ENCODE data around the gene EEF2K. TPM values are rescaled to one million over a fixed set of nuclear protein-coding genes. Genes with fewer than 3 reads are reported as not detected.

EEF2K gene
- total and polyA plus RNA-seq, 2 of the 13 experiments (the other 11 are each of a cell fraction or from before 2014, with no cell fraction given): 22.0 to 23.8 TPM

GRCh38 chr16:22190081-22190775 lies 15.8 kb upstream of the EEF2K start (continued):
- peak; percentile 71; the same call in 1 of the 2 replicates for TF ChIP-seq ZNF646 (CRISPR knock-in tag; IDR thresholded peaks at IDR 0.05)
- no peak; the same call in 1 of the 2 replicates for TF ChIP-seq ZNF629 (CRISPR knock-in tag; conservative IDR thresholded peaks at IDR 0.05)
- TF ChIP-seq ZNF574 (CRISPR knock-in tag; IDR thresholded peaks at IDR 0.05): peak; percentile 81
- peak; percentile 42; the same call in 1 of the 2 replicates for TF ChIP-seq HNRNPUL1 (IDR thresholded peaks at IDR 0.05; ENCODE audit: low read depth, low read length)
- no peak for TF ChIP-seq BHLHE40 (IDR thresholded peaks at IDR 0.05; ENCODE audit: low read length)
- TF ChIP-seq GABPB1 (CRISPR knock-in tag; IDR thresholded peaks at IDR 0.05): peak; percentile 82
- peak; percentile 67; the same call in 1 of the 2 replicates for TF ChIP-seq ZNF34 (CRISPR knock-in tag; IDR thresholded peaks at IDR 0.05; ENCODE audit: borderline replicate concordance)
- TF ChIP-seq MTA1 (CRISPR knock-in tag; IDR thresholded peaks at IDR 0.05; ENCODE audit: borderline replicate concordance): peak; percentile 93
- TF ChIP-seq ZNF879 (CRISPR knock-in tag; IDR thresholded peaks at IDR 0.05): no peak
- peak; percentile 95 for TF ChIP-seq ZFY (CRISPR knock-in tag; IDR thresholded peaks at IDR 0.05)
- no peak for TF ChIP-seq GATAD1 (CRISPR knock-in tag; IDR thresholded peaks at IDR 0.05)
- TF ChIP-seq PTBP1 (IDR thresholded peaks at IDR 0.05; ENCODE audit: low read depth, low read length, poor library complexity, severe bottlenecking): no peak
- TF ChIP-seq ZFP91 (CRISPR knock-in tag; IDR thresholded peaks at IDR 0.05; ENCODE audit: borderline replicate concordance): peak; percentile 94
- TF ChIP-seq, protein P1, sequence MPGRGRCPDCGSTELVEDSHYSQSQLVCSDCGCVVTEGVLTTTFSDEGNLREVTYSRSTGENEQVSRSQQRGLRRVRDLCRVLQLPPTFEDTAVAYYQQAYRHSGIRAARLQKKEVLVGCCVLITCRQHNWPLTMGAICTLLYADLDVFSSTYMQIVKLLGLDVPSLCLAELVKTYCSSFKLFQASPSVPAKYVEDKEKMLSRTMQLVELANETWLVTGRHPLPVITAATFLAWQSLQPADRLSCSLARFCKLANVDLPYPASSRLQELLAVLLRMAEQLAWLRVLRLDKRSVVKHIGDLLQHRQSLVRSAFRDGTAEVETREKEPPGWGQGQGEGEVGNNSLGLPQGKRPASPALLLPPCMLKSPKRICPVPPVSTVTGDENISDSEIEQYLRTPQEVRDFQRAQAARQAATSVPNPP (CRISPR knock-in tag; IDR thresholded peaks at IDR 0.05): 0 out of 2 replicates have a peak, but pooled peaks have one; percentile 29

All from HepG2 (cell line).